OCI-LY7 (cell line): Measurements from ENCODE around the gene TK2.

Source experiments
- CTCF ChIP-seq: fragments of 200-600 bp; sonication (generic); conservative IDR thresholded peaks from 2 replicates; pipeline ENCODE4 v1.5.1; 2014; ENCODE audit warnings: mild to moderate bottlenecking, antibody characterized with exemption, low read length, moderate library complexity, mixed read lengths
- EZH2phosphoT487 ChIP-seq: fragments of 200-600 bp; sonication (generic); IDR thresholded peaks from 2 replicates; pipeline ENCODE4 v1.6.1; 2018; ENCODE audit warnings: low read depth, borderline replicate concordance, mild to moderate bottlenecking, mixed run types, antibody characterized with exemption, low read length, moderate library complexity, mixed read lengths

- TF ChIP-seq EZH2phosphoT487 (no peak), CTCF (no peak)
Observed at GRCh38 chr16:66534376-66534799, 15.5 kb downstream of the TK2 start.
